ENCODE measurements around the gene ZNF516. TPM values are rescaled to one million over a fixed set of nuclear protein-coding genes. Genes with fewer than 3 reads are reported as not detected.

Gene ZNF516
- total and polyA plus RNA-seq, 4 donors: 2.5 to 12.2 (median 7.6) TPM

DNA sequence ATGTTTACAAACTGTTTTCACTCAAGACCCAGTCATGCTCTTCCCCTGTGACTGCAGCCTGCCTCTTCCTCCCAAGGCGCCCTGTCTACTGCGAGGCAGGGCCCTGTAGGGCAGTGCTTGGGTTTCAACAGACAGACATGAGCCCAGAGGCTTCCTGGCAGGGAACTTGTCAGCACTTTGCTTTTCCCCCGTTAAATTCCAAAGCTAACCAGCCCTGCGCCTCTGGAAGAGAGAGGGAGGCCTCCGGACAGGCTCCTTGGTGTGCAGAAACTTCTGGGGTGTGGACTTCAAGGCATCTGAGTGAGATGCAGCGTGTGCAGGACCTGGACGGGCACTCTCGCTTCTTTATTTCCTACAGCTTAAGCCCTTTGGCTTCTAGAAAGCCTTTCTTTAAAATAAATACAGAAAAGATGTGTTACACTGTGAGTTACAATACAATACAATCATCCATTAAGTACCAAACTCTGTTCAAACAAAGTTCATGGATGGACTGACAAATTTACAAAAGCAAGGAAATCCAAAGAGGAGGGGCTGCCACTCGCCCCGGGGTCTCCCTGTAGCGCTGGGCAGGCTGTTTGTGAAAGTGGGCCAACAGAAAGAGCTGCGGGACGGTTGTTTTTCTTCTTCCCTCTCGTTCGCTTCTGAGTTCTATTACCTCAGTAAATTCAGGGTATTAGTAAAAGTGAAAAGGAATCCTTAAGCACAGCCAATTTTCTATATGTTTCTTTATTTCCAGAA is 8.8 kb upstream of the ZNF516 start:
- no peak for DNase-seq (ENCODE audit: low spot score)
- no peaks in the 10 kb centered on the region for H3K27me3 ChIP-seq (ENCODE audit: control insufficient read depth in 4 of 4, insufficient read depth in 4 of 4, low read length in 3 of 4)
- H3K4me1 ChIP-seq (ENCODE audit: control insufficient read depth in 4 of 4, insufficient read depth in 4 of 4, low read length in 3 of 4): no peaks in the 10 kb centered on the region
- H3K9me3 ChIP-seq (ENCODE audit: control insufficient read depth in 4 of 4, low read length in 3 of 4): no peaks in the 10 kb centered on the region
- no peaks in the 10 kb centered on the region for H3K36me3 ChIP-seq (ENCODE audit: control insufficient read depth in 4 of 4, insufficient read depth in 3 of 4, low read depth in 1 of 4, low read length in 3 of 4)
- 79% methylated on average over 15 of the region's 15 CpGs for WGBS
- H3K9ac ChIP-seq (ENCODE audit: low read depth in 1 of 2, low read length in 2 of 2): no peak overlapping the region
- H3K4me3 ChIP-seq (ENCODE audit: low read depth in 1 of 3, low read length in 3 of 3): no peak overlapping the region
- no peak overlapping the region for H3K27ac ChIP-seq (ENCODE audit: low read depth in 1 of 2, low read length in 2 of 2)
- TF ChIP-seq GABPA (IDR thresholded peaks at IDR 0.05 in 1 of 2, conservative IDR thresholded peaks at IDR 0.05 in 1 of 2) (no peak), NR2F2 (IDR thresholded peaks at IDR 0.05) (no peak), TAF1 (conservative IDR thresholded peaks at IDR 0.05) (no peak)

DNA sequence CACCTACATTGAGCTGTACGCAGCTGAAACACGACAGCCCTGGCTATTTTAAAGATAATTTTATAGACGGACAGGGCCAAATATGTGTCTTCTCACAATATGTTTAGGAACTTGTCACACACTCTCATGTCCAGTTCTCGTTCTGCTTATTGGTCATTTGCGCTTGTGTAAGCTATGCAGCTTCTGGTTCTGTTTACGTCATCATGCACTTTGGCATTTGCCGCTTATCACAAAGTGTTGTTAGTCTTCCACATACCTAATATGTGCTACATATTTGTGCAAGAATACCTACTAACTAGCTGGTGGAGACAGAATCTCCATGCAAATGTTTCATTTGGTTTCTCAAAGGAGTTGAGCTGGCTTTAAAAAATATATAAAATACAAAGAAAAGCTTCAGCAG is 7.5 kb upstream of the ZNF516 start:
- Histone ChIP-seq H3K9me3 (ENCODE audit: control insufficient read depth in 4 of 4, low read length in 3 of 4) (no peaks in the 10 kb centered on the region), H3K9ac (ENCODE audit: low read depth in 1 of 2, low read length in 2 of 2) (no peak overlapping the region), H3K27me3 (ENCODE audit: control insufficient read depth in 4 of 4, insufficient read depth in 4 of 4, low read length in 3 of 4) (no peaks in the 10 kb centered on the region), H3K36me3 (ENCODE audit: control insufficient read depth in 4 of 4, insufficient read depth in 3 of 4, low read depth in 1 of 4, low read length in 3 of 4) (no peaks in the 10 kb centered on the region), H3K27ac (ENCODE audit: low read depth in 1 of 2, low read length in 2 of 2) (no peak overlapping the region), H3K4me1 (ENCODE audit: control insufficient read depth in 4 of 4, insufficient read depth in 4 of 4, low read length in 3 of 4) (no peaks in the 10 kb centered on the region), H3K4me3 (ENCODE audit: low read depth in 1 of 3, low read length in 3 of 3) (no peak overlapping the region)
- peak; percentile 18 to 66 for TF ChIP-seq HNF4A (conservative IDR thresholded peaks at IDR 0.05)
- TF ChIP-seq SP1 (IDR thresholded peaks at IDR 0.05): peak; percentile 73
- TF ChIP-seq, protein P1, sequence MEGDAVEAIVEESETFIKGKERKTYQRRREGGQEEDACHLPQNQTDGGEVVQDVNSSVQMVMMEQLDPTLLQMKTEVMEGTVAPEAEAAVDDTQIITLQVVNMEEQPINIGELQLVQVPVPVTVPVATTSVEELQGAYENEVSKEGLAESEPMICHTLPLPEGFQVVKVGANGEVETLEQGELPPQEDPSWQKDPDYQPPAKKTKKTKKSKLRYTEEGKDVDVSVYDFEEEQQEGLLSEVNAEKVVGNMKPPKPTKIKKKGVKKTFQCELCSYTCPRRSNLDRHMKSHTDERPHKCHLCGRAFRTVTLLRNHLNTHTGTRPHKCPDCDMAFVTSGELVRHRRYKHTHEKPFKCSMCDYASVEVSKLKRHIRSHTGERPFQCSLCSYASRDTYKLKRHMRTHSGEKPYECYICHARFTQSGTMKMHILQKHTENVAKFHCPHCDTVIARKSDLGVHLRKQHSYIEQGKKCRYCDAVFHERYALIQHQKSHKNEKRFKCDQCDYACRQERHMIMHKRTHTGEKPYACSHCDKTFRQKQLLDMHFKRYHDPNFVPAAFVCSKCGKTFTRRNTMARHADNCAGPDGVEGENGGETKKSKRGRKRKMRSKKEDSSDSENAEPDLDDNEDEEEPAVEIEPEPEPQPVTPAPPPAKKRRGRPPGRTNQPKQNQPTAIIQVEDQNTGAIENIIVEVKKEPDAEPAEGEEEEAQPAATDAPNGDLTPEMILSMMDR (IDR thresholded peaks at IDR 0.05; ENCODE audit: low read depth, low read length, missing input control): no peak
- 70% methylated on average over 7 of the region's 7 CpGs for WGBS
- no peak for DNase-seq (ENCODE audit: low spot score)

DNA sequence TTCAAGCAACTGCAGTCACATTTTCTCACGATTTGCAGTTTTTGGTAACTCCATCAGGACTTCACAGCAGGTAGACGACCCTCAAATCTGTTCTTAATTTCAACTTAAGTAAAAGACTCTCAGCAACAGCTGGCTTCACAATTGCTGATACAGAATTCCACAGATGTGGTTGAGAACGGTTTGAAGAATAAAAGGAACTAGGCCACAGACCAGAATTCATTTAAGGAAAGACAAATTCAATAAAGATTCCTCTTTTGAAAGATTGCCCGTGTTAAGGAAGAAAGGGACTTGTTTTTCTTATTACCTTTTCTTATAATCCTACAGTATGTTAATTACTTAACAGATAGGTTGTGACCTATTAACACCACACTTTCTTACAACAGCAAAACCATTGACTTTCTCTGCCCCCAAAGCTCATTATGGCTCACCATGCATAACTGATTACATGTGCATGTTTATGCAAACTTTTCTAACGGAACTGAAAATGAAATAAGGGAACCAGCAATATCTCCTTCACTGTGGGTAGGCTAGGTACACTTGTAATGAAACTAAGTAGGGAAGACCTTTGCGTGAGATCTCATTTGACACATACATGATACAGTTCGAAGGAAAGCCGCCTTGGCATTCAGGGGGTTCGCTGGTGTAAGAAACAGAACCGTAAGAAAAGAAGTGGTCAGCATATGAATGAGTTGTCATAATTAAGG is 4.7 kb upstream of the ZNF516 start:
- no peak for DNase-seq (ENCODE audit: low spot score)
- H3K27me3 ChIP-seq (ENCODE audit: control insufficient read depth in 4 of 4, insufficient read depth in 4 of 4, low read length in 3 of 4): no peaks in the 10 kb centered on the region
- no peak overlapping the region for H3K4me3 ChIP-seq (ENCODE audit: low read depth in 1 of 3, low read length in 3 of 3)
- no peak overlapping the region for H3K9ac ChIP-seq (ENCODE audit: low read depth in 1 of 2, low read length in 2 of 2)
- peaks cover 0 to 7% (median 5%) of the 10 kb centered on the region in 4 donors for H3K4me1 ChIP-seq (ENCODE audit: control insufficient read depth in 4 of 4, insufficient read depth in 4 of 4, low read length in 3 of 4)
- WGBS: 85% methylated on average over 10 of the region's 10 CpGs
- no peak for TF ChIP-seq SP1 (IDR thresholded peaks at IDR 0.05)
- H3K27ac ChIP-seq (ENCODE audit: low read depth in 1 of 2, low read length in 2 of 2): no peak overlapping the region
- no peaks in the 10 kb centered on the region for H3K36me3 ChIP-seq (ENCODE audit: control insufficient read depth in 4 of 4, insufficient read depth in 3 of 4, low read depth in 1 of 4, low read length in 3 of 4)
- H3K9me3 ChIP-seq (ENCODE audit: control insufficient read depth in 4 of 4, low read length in 3 of 4): no peaks in the 10 kb centered on the region

DNA sequence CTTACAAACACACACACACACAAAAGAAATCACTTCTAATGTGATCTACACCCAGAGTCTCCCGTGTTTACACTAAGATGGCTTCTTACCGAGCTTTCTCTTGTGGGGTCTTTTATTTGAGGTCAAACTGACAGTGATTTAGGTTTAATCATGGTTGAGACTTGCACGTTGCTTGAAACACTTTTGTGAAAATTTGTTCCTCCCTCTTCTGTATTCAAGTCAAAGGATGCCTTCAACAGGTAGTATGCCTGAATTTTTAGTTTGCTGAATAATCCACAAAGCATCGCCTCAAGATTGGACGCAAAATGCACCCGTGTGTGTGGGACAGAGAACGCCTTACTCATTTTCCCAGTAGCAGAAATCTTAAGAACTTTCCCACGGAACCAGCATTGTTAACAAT is 4.0 kb upstream of the ZNF516 start:
- WGBS: 82% methylated on average over 8 of the region's 8 CpGs
- Histone ChIP-seq H3K27ac (ENCODE audit: low read depth in 1 of 2, low read length in 2 of 2) (no peak overlapping the region), H3K27me3 (ENCODE audit: control insufficient read depth in 4 of 4, insufficient read depth in 4 of 4, low read length in 3 of 4) (no peaks in the 10 kb centered on the region), H3K9me3 (ENCODE audit: control insufficient read depth in 4 of 4, low read length in 3 of 4) (no peaks in the 10 kb centered on the region), H3K9ac (ENCODE audit: low read depth in 1 of 2, low read length in 2 of 2) (no peak overlapping the region), H3K36me3 (ENCODE audit: control insufficient read depth in 4 of 4, insufficient read depth in 3 of 4, low read depth in 1 of 4, low read length in 3 of 4) (no peaks in the 10 kb centered on the region), H3K4me3 (ENCODE audit: low read depth in 1 of 3, low read length in 3 of 3) (no peak overlapping the region), H3K4me1 (ENCODE audit: control insufficient read depth in 4 of 4, insufficient read depth in 4 of 4, low read length in 3 of 4) (peaks cover 0 to 7% (median 5%) of the 10 kb centered on the region in 4 donors)
- DNase-seq (ENCODE audit: low spot score): no peak
- TF ChIP-seq YY1 (IDR thresholded peaks at IDR 0.05) (no peak), RXRA (IDR thresholded peaks at IDR 0.05) (no peak), HNF4G (IDR thresholded peaks at IDR 0.05) (no peak), FOXA1 (IDR thresholded peaks at IDR 0.05) (no peak), ZBTB33 (IDR thresholded peaks at IDR 0.05) (no peak), SP1 (IDR thresholded peaks at IDR 0.05) (no peak), EGR1 (IDR thresholded peaks at IDR 0.05; ENCODE audit: low read depth in 2 of 2) (no peak), TAF1 (conservative IDR thresholded peaks at IDR 0.05) (no peak), RAD21 (IDR thresholded peaks at IDR 0.05) (no peak), GABPA (IDR thresholded peaks at IDR 0.05 in 1 of 2, conservative IDR thresholded peaks at IDR 0.05 in 1 of 2) (no peak)
- TF ChIP-seq, protein P2, sequence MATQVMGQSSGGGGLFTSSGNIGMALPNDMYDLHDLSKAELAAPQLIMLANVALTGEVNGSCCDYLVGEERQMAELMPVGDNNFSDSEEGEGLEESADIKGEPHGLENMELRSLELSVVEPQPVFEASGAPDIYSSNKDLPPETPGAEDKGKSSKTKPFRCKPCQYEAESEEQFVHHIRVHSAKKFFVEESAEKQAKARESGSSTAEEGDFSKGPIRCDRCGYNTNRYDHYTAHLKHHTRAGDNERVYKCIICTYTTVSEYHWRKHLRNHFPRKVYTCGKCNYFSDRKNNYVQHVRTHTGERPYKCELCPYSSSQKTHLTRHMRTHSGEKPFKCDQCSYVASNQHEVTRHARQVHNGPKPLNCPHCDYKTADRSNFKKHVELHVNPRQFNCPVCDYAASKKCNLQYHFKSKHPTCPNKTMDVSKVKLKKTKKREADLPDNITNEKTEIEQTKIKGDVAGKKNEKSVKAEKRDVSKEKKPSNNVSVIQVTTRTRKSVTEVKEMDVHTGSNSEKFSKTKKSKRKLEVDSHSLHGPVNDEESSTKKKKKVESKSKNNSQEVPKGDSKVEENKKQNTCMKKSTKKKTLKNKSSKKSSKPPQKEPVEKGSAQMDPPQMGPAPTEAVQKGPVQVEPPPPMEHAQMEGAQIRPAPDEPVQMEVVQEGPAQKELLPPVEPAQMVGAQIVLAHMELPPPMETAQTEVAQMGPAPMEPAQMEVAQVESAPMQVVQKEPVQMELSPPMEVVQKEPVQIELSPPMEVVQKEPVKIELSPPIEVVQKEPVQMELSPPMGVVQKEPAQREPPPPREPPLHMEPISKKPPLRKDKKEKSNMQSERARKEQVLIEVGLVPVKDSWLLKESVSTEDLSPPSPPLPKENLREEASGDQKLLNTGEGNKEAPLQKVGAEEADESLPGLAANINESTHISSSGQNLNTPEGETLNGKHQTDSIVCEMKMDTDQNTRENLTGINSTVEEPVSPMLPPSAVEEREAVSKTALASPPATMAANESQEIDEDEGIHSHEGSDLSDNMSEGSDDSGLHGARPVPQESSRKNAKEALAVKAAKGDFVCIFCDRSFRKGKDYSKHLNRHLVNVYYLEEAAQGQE (IDR thresholded peaks at IDR 0.05): no peak
- TF ChIP-seq, protein P3, sequence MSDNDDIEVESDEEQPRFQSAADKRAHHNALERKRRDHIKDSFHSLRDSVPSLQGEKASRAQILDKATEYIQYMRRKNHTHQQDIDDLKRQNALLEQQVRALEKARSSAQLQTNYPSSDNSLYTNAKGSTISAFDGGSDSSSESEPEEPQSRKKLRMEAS (IDR thresholded peaks at IDR 0.05): no peak

All from liver (tissue), 9 donors.